ENCODE measurements around the gene MYO18B.

- no peak for TF ChIP-seq CTCF (conservative IDR thresholded peaks at IDR 0.05)
- TF ChIP-seq ZFX (IDR thresholded peaks at IDR 0.05), result no peak
Observed at GRCh38 chr22:25883482-25884033, 141.6 kb downstream of the MYO18B start.

All from C4-2B (cell line).